Right forelimb (tissue), 1 donor: Measurements from ENCODE around the gene AP2A1.
A peak's percentile ranks its signal among the peaks of the same experiment; 100 is the strongest.

Source experiments
- DNase-seq: peaks from one replicate; pipeline ENCODE4 v3.0.0-alpha.2; 2018

The AP2A1 gene

DNA sequence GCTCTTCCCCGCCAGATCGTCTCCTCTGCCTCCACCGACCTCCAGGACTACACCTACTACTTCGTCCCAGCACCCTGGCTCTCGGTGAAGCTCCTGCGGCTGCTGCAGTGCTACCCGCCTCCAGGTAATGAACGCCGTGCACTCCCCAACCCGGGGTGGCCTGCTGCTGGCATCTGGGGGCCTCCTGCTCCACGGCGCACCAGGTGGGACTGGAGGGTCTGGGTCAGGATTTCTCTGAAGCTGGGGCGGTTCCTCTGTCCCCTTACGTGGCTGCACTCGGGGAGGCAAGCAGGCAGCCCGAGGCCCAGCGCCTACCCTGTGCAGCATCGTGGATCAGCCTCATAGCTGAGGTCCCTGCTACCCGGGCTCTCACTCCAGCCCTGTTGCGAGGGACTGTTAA is 28.8 kb downstream of the AP2A1 start:
- DNase-seq, result no peak

GRCh38 chr19:49798574-49798973 is 31.8 kb downstream of the AP2A1 start:
- no peak for DNase-seq

DNA sequence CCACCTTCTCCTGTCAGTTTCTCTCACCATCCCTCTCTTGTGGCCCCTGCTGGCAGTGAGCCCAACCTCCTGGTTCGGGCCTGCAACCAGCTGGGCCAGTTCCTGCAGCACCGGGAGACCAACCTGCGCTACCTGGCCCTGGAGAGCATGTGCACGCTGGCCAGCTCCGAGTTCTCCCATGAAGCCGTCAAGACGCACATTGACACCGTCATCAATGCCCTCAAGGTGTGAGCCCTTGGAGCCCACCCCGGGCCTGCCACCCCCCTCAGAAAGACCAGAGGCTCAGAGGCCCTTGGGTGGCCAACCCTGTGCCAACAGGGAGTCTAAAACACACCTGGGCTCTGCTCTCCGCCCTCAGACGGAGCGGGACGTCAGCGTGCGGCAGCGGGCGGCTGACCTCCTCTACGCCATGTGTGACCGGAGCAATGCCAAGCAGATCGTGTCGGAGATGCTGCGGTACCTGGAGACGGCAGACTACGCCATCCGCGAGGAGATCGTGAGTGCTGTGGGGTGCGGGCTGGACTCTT is 32.5 kb downstream of the AP2A1 start:
- no peak for DNase-seq

DNA sequence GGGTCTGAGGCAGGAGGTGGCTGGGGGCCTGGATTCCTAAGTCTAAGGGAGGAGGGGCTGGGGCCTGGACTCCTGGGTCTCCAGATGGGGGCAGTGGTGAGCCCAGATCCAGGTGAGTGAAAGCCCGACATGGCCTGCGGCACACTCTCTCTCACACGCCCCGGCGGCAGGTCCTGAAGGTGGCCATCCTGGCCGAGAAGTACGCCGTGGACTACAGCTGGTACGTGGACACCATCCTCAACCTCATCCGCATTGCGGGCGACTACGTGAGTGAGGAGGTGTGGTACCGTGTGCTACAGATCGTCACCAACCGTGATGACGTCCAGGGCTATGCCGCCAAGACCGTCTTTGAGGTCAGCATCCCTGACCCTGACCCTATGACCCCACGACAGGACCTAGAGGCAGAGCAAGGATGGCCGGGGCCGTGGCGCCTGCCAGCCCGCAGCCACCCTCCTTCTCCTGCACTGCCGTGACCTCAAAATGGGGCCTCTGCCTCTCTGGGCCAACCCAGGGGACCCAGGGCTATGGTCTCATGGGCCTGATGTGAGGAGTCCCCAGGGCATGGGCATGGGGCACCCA is 33.1 kb downstream of the AP2A1 start:
- DNase-seq, result no peak

DNA sequence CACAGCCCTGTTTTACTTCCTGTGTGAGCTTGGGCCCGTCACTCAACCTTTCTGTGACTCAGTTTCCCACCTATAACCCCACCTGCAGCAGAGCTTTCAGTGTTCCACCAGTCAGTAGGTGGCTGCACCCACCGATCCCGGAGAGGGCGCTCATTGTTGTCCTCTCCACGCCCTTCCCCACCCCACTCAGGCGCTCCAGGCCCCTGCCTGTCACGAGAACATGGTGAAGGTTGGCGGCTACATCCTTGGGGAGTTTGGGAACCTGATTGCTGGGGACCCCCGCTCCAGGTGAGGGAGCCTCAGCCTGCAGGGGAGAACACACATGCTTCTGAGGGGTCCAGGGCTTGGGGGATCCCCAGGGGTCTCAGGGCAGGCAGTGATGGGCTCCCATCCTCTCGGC is 34.0 kb downstream of the AP2A1 start:
- no peak for DNase-seq

DNA sequence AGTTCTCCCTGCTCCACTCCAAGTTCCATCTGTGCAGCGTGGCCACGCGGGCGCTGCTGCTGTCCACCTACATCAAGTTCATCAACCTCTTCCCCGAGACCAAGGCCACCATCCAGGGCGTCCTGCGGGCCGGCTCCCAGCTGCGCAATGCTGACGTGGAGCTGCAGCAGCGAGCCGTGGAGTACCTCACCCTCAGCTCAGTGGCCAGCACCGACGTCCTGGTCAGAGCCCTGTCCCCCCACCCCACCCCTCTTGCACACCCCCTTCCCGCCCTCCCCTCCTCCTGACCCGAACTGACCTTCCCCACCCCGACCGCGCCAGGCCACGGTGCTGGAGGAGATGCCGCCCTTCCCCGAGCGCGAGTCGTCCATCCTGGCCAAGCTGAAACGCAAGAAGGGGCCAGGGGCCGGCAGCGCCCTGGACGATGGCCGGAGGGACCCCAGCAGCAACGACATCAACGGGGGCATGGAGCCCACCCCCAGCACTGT is 34.6 kb downstream of the AP2A1 start:
- no peak for DNase-seq

- DNase-seq, result peak; percentile 90
Observed at GRCh38 chr19:49801966-49802661, 35.3 kb downstream of the AP2A1 start.

DNA sequence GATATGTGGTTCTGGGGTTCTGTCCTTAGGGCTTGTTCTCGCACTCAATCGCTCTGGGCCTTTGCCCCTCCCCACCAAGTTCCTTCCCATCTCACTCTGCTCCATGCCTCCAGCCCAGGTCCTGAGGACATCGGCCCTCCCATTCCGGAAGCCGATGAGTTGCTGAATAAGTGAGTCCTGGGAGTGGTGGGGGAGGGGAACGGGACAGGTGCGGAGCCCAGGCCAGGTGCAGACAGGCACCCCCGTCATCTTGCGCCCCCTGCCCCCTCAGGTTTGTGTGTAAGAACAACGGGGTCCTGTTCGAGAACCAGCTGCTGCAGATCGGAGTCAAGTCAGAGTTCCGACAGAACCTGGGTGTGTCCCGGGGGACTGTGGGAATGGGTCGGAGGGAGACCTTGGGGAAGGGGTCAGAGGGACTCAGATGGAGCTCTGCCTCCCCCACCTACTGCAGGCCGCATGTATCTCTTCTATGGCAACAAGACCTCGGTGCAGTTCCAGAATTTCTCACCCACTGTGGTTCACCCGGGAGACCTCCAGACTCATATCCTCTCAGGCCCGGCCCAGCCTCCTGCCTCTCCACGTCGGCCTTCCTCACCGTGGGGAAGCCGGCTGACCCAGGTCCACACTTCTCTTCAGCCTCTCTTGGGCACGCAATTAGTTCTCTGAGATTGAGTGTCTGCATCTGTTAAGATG is 36.2 kb downstream of the AP2A1 start:
- DNase-seq, result no peak

GRCh38 chr19:49803529-49803856 is 36.7 kb downstream of the AP2A1 start:
- DNase-seq, result no peak

DNA sequence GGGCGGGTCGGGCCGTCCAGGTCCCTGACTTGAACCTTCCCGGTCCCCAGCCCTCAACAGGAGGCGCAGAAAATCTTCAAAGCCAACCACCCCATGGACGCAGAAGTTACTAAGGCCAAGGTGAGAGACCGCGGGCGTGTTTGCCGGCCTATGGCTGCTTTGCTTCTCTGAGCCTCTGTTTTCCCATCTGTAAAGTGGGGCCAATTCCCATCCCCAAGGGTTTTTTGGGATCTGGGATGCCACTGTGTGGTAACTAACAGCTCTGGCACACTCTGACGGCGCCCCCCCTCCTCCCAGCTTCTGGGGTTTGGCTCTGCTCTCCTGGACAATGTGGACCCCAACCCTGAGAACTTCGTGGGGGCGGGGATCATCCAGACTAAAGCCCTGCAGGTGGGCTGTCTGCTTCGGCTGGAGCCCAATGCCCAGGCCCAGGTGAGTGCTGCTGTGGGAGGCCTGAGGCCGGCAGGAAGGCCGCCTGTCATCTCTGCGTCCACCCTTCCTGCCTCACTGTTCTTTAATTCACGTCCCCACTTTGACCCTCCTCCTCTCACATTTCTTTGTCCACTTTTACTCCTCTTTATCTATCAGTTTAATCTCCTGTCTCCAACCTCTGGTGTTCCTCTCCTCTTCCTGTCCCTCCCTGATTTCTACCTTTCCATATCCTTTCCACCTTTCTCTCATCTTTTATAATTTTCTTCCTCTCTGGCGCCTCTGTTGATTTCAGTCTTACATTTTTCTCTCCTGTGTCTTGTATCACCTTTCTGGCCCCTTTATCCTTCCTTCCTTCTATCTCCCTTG is 39.2 kb downstream of the AP2A1 start:
- DNase-seq, result no peak

DNA sequence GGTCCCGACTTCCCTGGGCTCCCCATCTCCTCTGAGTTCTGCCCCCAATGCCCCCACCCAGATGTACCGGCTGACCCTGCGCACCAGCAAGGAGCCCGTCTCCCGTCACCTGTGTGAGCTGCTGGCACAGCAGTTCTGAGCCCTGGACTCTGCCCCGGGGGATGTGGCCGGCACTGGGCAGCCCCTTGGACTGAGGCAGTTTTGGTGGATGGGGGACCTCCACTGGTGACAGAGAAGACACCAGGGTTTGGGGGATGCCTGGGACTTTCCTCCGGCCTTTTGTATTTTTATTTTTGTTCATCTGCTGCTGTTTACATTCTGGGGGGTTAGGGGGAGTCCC is 39.8 kb downstream of the AP2A1 start:
- DNase-seq, result no peak

DNA sequence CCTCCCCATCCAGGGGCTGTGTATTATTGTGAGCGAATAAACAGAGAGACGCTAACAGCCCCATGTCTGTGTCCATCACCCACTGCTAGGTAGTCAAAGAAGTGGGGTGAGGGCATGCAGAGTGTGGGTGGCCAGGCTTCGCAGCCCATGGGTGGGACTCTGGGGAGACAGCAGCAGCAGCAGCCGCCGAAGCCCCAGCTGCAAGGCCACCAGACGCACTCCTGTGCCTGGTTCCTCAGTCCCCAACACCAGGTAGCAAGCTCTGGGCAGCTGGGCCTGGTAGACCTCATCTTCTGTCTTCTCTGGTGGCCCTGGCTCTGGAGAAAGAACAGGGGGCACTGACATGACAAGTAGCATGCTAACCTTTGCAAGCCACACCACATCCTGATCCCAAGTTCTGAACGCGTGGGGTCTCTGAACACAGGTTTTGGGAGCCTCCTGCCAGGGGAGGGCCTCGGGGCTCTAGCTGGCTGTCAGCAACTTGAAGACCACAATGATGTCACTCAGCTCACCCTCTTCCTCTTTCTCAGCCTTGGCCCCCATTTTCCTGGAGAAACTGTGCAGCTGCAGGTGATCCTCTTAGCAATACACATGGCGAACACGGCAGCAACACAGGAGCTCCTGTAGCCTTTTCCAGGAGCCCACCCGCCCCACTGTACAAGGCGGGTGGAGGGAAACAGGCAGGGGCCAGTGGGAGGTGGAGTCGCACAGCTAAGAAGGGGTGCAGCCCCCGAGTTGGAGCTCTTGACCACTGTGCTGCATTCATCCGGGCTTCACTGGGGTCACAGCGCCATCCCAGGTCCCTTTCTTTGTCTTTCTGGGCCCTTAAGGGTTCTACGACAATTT is 40.5 kb downstream of the AP2A1 start:
- DNase-seq, result no peak

GRCh38 chr19:49807904-49808675 is 41.3 kb downstream of the AP2A1 start:
- DNase-seq, result no peak

- peak; percentile 92 for DNase-seq
Observed at GRCh38 chr19:49808711-49809159, 41.9 kb downstream of the AP2A1 start.

DNA sequence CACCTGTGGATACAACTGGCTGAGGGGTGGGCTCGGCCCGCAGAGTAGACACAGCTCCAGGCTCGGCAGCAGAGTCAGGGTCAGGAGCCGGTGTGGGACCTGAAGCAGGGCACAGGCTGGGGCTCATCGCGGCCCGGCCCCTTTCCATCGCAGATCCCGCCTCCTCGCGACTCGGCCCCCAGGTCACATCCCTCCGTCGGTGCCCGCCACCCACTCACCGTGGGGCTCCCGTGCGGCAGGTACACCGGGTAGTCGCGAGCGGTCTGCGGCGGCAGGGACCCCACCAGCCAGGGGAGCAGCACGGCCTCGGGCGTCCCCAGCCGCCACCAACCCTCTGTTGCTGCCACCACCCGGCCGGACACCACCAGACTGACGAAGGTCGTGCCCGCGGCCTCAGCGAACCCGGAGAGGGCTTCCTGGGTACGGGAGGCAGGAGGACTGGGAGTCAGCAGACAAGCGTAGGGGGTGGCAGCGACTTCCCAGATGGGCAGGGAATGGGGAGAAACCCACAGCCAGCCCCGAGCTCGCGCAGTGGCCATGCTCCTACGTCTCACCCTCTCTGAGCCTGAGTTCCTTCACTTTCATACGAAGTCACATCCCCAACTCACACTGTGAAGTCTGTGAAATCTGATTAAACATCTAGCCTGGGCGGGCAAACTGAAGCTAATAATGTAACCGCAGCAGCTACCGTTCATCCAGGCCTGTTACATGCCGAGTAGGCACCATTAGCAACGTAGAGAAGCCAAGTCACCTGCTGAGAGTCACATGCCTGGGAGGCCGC is 42.5 kb downstream of the AP2A1 start:
- DNase-seq, result no peak

DNA sequence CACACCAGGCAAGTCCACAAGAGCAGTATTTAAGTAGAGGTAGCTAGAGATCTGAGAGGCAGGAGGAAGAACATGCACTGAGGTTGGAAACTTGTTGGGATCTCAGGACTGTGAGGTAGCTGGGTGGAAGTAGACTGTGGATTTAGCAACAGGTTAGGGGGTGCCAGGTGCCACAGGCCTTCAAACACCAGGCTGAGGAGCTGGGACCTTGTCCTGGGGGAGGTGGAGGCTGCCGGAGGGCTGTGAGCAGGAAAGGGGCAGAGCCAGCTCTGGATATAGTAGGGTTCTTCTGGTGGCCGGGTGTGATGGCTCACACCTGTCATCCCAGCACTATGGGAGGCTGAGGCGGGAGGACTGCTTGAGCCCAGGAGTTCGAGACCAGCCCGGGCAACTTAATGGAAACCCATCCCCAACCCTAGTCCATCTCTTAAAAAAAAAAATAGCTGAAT is 43.2 kb downstream of the AP2A1 start:
- no peak for DNase-seq

DNA sequence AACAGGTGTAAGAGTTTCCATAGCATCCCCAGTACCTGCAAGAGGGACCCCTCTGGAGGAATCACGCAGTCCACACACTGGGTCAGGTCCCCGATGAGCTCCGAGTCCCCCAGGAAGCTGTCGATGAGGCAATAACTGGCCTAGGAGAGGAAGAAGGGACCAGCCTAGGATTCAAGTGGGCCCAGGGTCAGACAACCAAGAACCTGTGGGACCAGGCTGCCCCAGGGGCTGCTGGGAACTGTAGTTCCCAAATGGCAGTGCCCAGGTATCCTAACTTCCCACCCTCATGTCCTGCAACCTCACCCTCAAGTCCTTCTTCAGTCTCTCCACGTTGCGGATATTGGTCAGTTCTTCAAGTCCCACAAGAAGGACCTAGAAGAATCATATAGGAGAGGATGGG is 44.5 kb downstream of the AP2A1 start:
- DNase-seq, result no peak

- no peak for DNase-seq
Observed at GRCh38 chr19:49812452-49812996, 45.7 kb downstream of the AP2A1 start.

GRCh38 chr19:49812997-49813861 is 46.4 kb downstream of the AP2A1 start, which contains the start of gene FUZ:
Gene FUZ, minus strand, starts transcription at chr19:49813292. Its CDS starts 186 bp downstream, at chr19:49813106.
- peak; percentile 96 for DNase-seq
